Suprapubic skin (tissue), 4 donors: ENCODE results near the gene LRMDA. TPM values are rescaled to one million over a fixed set of nuclear protein-coding genes. Genes with fewer than 3 reads are reported as not detected.

Experiments used
- DNase-seq, 2 donors: peaks; one replicate each; pipeline ENCODE4 v3.0.0-alpha.2; 2019; ENCODE audit warnings: low spot score in 2 of 2
- H3K27ac ChIP-seq: fragments of 200-600 bp; sonication (generic); one replicate; pipeline ENCODE4 v1.5.1; 2019
- H3K27me3 ChIP-seq: fragments of 200-600 bp; sonication (generic); one replicate; pipeline ENCODE4 v1.5.1; 2019
- H3K36me3 ChIP-seq: fragments of 200-600 bp; sonication (generic); one replicate; pipeline ENCODE4 v1.5.1; 2019
- H3K4me1 ChIP-seq: fragments of 200-600 bp; sonication (generic); one replicate; pipeline ENCODE4 v1.5.1; 2019
- H3K4me3 ChIP-seq: fragments of 200-600 bp; sonication (generic); one replicate; pipeline ENCODE4 v1.5.1; 2019; ENCODE audit warnings: mild to moderate bottlenecking
- H3K9me3 ChIP-seq: fragments of 200-600 bp; sonication (generic); one replicate; pipeline ENCODE4 v1.5.1; 2019
- CTCF ChIP-seq, 2 donors: fragments of 200-600 bp in 1 of 2; fragments of 450-650 bp in 1 of 2; sonication (generic) in 1 of 2; IDR thresholded peaks; one replicate each; pipeline ENCODE4 v1.5.1; 2016 to 2019; ENCODE audit warnings: antibody characterized with exemption in 2 of 2, mild to moderate bottlenecking in 1 of 2, moderate library complexity in 1 of 2
- EP300 ChIP-seq: sonication (generic); formaldehyde crosslinking; IDR thresholded peaks from one replicate; pipeline ENCODE4 v1.6.1; 2017; ENCODE audit warnings: antibody characterized with exemption
- POLR2A ChIP-seq, 2 donors: fragments of 450-650 bp; IDR thresholded peaks; one replicate each; pipeline ENCODE4 v1.6.1; 2017; ENCODE audit warnings: antibody characterized with exemption in 2 of 2, mild to moderate bottlenecking in 2 of 2, moderate library complexity in 2 of 2
- POLR2AphosphoS5 ChIP-seq, 3 donors: sonication (generic); formaldehyde crosslinking; IDR thresholded peaks; one replicate each; pipeline ENCODE4 v1.6.1; 2017; ENCODE audit warnings: antibody characterized with exemption in 3 of 3
- WGBS: methylation state at CpG from one replicate; pipeline ENCODE4 v1.1.5; 2018; 5-methylcytosine and 5-hydroxymethylcytosine counted together
- total RNA-seq, 4 donors: library from RNA; depleted of rRNA; stranded (reverse); fragments of >200 nt; gene quantifications; one replicate each; pipeline ENCODE4 v1.1.0, GENCODE V29; 2016

LRMDA gene
- total RNA-seq, 4 donors from 2014 or later, result 0.10 to 2.9 (median 1.9) TPM; not detected in 1

- Histone ChIP-seq H3K4me1 (no peaks in the 10 kb centered on the region), H3K27me3 (no peaks in the 10 kb centered on the region), H3K36me3 (no peaks in the 10 kb centered on the region), H3K9me3 (no peaks in the 10 kb centered on the region), H3K27ac (no peak overlapping the region), H3K4me3 (no peak overlapping the region)
- DNase-seq, result no peak
- WGBS, result 96% methylated on average over 5 of the region's 5 CpGs
- TF ChIP-seq CTCF (IDR thresholded peaks at IDR 0.05) (no peak), POLR2A (IDR thresholded peaks at IDR 0.05) (no peak), EP300 (no peak), POLR2AphosphoS5 (IDR thresholded peaks at IDR 0.05) (no peak)
These were observed 509.3 kb downstream of the LRMDA start for GRCh38 chr10:75940742-75941141.

- H3K36me3 ChIP-seq, result no peaks in the 10 kb centered on the region
- TF ChIP-seq POLR2AphosphoS5 (IDR thresholded peaks at IDR 0.05), result no peak
- TF ChIP-seq EP300, result no peak
- no peak for TF ChIP-seq CTCF (IDR thresholded peaks at IDR 0.05)
- no peak for TF ChIP-seq POLR2A (IDR thresholded peaks at IDR 0.05)
- H3K27ac ChIP-seq, result no peak overlapping the region
- DNase-seq, result no peak
- no peaks in the 10 kb centered on the region for H3K4me1 ChIP-seq
- whole genome bisulfite sequencing, result 64% methylated on average over 9 of the region's 9 CpGs
- no peak overlapping the region for H3K4me3 ChIP-seq
- H3K27me3 ChIP-seq, result no peaks in the 10 kb centered on the region
- no peaks in the 10 kb centered on the region for H3K9me3 ChIP-seq
These were observed 509.9 kb downstream of the LRMDA start for GRCh38 chr10:75941223-75941801.

GRCh38 chr10:75944061-75944460, 512.6 kb downstream of the LRMDA start:
- WGBS, result 91% methylated on average over 2 of the region's 2 CpGs
- DNase-seq, result no peak
- H3K27me3 ChIP-seq, result no peaks in the 10 kb centered on the region
- no peak overlapping the region for H3K4me3 ChIP-seq
- no peaks in the 10 kb centered on the region for H3K36me3 ChIP-seq
- H3K9me3 ChIP-seq, result no peaks in the 10 kb centered on the region
- TF ChIP-seq EP300 (no peak), POLR2A (IDR thresholded peaks at IDR 0.05) (no peak), CTCF (IDR thresholded peaks at IDR 0.05) (no peak), POLR2AphosphoS5 (IDR thresholded peaks at IDR 0.05) (no peak)
- no peaks in the 10 kb centered on the region for H3K4me1 ChIP-seq
- no peak overlapping the region for H3K27ac ChIP-seq

DNA sequence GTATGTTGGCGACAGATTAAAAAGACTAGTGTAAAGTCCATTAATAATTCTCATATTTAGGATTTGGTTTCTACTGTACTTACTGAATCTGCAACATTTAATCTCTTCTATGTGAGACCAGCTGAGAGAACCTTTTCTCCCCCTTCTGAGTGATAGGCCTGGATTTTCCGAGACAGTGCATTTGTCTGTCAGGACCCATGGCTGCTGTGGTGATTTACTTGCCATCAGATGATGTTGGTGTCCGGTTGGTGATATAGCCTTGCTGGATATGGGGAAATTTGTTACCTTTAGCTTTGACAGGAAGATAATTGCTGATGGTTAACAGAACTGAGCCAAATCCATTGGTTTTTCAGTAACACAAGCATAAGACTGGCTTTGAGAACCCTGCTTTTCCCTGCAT, 517.2 kb downstream of the LRMDA start:
- Histone ChIP-seq H3K27me3 (no peaks in the 10 kb centered on the region), H3K27ac (no peak overlapping the region), H3K9me3 (no peaks in the 10 kb centered on the region), H3K4me1 (no peaks in the 10 kb centered on the region), H3K4me3 (no peak overlapping the region), H3K36me3 (no peaks in the 10 kb centered on the region)
- 95% methylated on average over 3 of the region's 3 CpGs for WGBS
- TF ChIP-seq CTCF (IDR thresholded peaks at IDR 0.05) (no peak), POLR2A (IDR thresholded peaks at IDR 0.05) (no peak), EP300 (no peak), POLR2AphosphoS5 (IDR thresholded peaks at IDR 0.05) (no peak)
- no peak for DNase-seq

- 81% methylated on average over 2 of the region's 2 CpGs for WGBS
- H3K4me1 ChIP-seq, result no peaks in the 10 kb centered on the region
- H3K9me3 ChIP-seq, result no peaks in the 10 kb centered on the region
- H3K27me3 ChIP-seq, result no peaks in the 10 kb centered on the region
- H3K4me3 ChIP-seq, result no peak overlapping the region
- no peak for DNase-seq
- no peak for TF ChIP-seq CTCF (IDR thresholded peaks at IDR 0.05)
- no peak for TF ChIP-seq POLR2A (IDR thresholded peaks at IDR 0.05)
- TF ChIP-seq POLR2AphosphoS5 (IDR thresholded peaks at IDR 0.05), result no peak
- no peak for TF ChIP-seq EP300
- no peaks in the 10 kb centered on the region for H3K36me3 ChIP-seq
- no peak overlapping the region for H3K27ac ChIP-seq
These were observed 518.9 kb downstream of the LRMDA start for GRCh38 chr10:75950307-75950706.
